ENCODE measurements around the gene CHCHD2. TPM values are rescaled to one million over a fixed set of nuclear protein-coding genes. Genes with fewer than 3 reads are reported as not detected.

Gene CHCHD2
- total RNA-seq, 1 donor from 2014 or later = 237 TPM

DNA sequence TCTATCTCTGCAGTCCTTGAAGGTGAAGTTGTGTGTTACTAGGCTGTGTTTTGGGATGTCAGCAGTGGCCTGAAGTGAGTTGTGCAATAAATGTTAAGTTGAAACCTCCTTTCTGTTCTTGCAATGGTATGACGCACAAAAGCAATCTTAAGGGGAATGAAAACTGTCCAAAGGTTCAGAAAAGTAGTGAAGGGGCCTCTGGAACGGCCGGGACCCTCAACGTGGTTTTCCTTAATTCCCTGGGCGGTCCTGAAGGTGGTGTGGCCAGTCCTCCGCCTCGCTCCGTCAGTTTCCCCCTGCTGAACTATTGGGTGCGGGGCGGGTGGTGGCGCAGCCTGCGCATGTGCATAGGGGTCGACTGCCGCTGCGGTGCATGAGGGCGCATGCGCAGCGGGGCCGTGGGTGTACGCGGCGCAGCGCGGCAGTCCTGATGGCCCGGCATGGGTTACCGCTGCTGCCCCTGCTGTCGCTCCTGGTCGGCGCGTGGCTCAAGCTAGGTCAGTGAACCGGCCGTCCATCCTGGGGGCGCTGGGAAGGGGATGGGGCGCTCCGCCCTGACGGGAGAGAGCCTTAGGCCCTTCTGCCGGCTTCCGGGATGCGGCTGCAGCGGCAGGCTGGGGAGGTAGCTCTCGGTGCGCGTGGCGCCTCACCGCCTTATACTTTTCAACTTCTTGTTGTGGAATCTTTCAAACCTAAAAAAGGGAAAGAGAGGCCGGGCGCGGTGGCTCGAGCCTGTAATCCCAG lies 42.2 kb downstream of the CHCHD2 start, which contains the start of gene SUMF2:
SUMF2 (plus strand) TSS at position 405 of the 744 bp plus-strand sequence; CDS start at position 431, 26 bp downstream.
- H3K27ac Mint-ChIP-seq (ENCODE audit: unreplicated experiment) = peak within 1 kb of the TSS; percentile 93
- TF ChIP-seq, protein P1, sequence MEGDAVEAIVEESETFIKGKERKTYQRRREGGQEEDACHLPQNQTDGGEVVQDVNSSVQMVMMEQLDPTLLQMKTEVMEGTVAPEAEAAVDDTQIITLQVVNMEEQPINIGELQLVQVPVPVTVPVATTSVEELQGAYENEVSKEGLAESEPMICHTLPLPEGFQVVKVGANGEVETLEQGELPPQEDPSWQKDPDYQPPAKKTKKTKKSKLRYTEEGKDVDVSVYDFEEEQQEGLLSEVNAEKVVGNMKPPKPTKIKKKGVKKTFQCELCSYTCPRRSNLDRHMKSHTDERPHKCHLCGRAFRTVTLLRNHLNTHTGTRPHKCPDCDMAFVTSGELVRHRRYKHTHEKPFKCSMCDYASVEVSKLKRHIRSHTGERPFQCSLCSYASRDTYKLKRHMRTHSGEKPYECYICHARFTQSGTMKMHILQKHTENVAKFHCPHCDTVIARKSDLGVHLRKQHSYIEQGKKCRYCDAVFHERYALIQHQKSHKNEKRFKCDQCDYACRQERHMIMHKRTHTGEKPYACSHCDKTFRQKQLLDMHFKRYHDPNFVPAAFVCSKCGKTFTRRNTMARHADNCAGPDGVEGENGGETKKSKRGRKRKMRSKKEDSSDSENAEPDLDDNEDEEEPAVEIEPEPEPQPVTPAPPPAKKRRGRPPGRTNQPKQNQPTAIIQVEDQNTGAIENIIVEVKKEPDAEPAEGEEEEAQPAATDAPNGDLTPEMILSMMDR (IDR thresholded peaks at IDR 0.05) = peak; percentile 17
- peaks cover 31% of the 10 kb centered on the region for H3K36me3 Mint-ChIP-seq (ENCODE audit: unreplicated experiment)
- no peaks in the 10 kb centered on the region for H3K9me3 Mint-ChIP-seq (ENCODE audit: unreplicated experiment)
- H3K27me3 Mint-ChIP-seq (ENCODE audit: unreplicated experiment) = no peaks in the 10 kb centered on the region
- H3K4me3 Mint-ChIP-seq (ENCODE audit: unreplicated experiment) = peak within 1 kb of the TSS; percentile 95
- peak; percentile 97 for DNase-seq (ENCODE audit: extremely low spot score, unreplicated experiment)
- peaks cover 18% of the 10 kb centered on the region for H3K4me1 Mint-ChIP-seq (ENCODE audit: unreplicated experiment)

- H3K4me3 Mint-ChIP-seq (ENCODE audit: unreplicated experiment) = peak overlapping the region; percentile 95
- peak overlapping the region; percentile 93 for H3K27ac Mint-ChIP-seq (ENCODE audit: unreplicated experiment)
- H3K27me3 Mint-ChIP-seq (ENCODE audit: unreplicated experiment) = no peaks in the 10 kb centered on the region
Measured at GRCh38 chr7:56063500-56063881, 42.8 kb downstream of the CHCHD2 start.

DNA sequence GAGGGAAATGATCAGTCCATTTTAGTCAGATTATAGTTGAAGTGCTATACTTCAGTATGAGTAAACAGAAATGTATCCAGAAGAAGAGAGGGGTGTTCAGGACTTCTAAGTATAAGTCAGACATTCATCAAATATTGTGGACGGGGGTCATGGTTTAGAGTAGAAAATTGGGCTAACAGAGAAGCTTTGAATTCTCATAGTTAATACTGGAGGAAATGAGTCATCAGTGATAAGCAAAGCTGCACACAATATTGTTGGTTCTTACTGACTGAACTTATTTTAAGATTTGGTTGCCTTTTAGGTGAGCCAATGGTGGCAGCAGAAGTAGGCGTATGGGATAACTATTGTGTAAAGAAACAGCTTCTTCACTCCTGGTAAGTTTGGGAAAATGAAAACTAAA lies 43.9 kb downstream of the CHCHD2 start:
- peaks cover 38% of the 10 kb centered on the region for H3K36me3 Mint-ChIP-seq (ENCODE audit: unreplicated experiment)
- no peak overlapping the region for H3K27ac Mint-ChIP-seq (ENCODE audit: unreplicated experiment)
- peaks cover 18% of the 10 kb centered on the region for H3K4me1 Mint-ChIP-seq (ENCODE audit: unreplicated experiment)
- TF ChIP-seq, protein P1 (IDR thresholded peaks at IDR 0.05) = no peak
- H3K4me3 Mint-ChIP-seq (ENCODE audit: unreplicated experiment) = no peak overlapping the region
- H3K9me3 Mint-ChIP-seq (ENCODE audit: unreplicated experiment) = no peaks in the 10 kb centered on the region
- DNase-seq (ENCODE audit: extremely low spot score, unreplicated experiment) = no peak
- H3K27me3 Mint-ChIP-seq (ENCODE audit: unreplicated experiment) = no peaks in the 10 kb centered on the region

More at GRCh38 chr7:56063500-56063881, 42.8 kb downstream of the CHCHD2 start:
- TF ChIP-seq, protein P1 (IDR thresholded peaks at IDR 0.05) = no peak
- peaks cover 31% of the 10 kb centered on the region for H3K36me3 Mint-ChIP-seq (ENCODE audit: unreplicated experiment)
- H3K9me3 Mint-ChIP-seq (ENCODE audit: unreplicated experiment) = no peaks in the 10 kb centered on the region
- peaks cover 18% of the 10 kb centered on the region for H3K4me1 Mint-ChIP-seq (ENCODE audit: unreplicated experiment)
- DNase-seq (ENCODE audit: extremely low spot score, unreplicated experiment) = no peak

DNA sequence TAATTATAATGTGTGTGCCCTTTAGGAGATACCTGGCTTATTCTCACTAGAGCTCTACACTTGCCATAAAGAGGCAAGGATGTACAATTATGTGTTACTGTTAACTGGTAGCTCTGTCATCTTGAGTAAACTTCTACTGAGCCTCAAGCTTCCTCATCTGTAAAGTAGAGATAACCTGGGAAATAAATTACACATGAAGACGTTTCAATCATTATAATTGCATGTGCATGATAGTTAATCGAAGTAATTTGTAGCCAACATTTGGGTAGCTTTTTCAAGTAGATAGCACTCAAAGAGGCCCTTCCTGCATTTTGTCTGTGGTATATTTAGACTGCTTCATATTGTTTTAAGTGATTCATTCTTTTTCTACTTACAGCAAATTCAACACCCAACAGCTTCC lies 52.3 kb downstream of the CHCHD2 start:
- Mint-ChIP-seq H3K27me3 (ENCODE audit: unreplicated experiment) (no peaks in the 10 kb centered on the region), H3K36me3 (ENCODE audit: unreplicated experiment) (peaks cover 32% of the 10 kb centered on the region), H3K4me3 (ENCODE audit: unreplicated experiment) (peak overlapping the region; percentile 35), H3K27ac (ENCODE audit: unreplicated experiment) (no peak overlapping the region), H3K4me1 (ENCODE audit: unreplicated experiment) (peaks cover 21% of the 10 kb centered on the region), H3K9me3 (ENCODE audit: unreplicated experiment) (no peaks in the 10 kb centered on the region)
- DNase-seq (ENCODE audit: extremely low spot score, unreplicated experiment) = no peak
- TF ChIP-seq, protein P1 (IDR thresholded peaks at IDR 0.05) = no peak

DNA sequence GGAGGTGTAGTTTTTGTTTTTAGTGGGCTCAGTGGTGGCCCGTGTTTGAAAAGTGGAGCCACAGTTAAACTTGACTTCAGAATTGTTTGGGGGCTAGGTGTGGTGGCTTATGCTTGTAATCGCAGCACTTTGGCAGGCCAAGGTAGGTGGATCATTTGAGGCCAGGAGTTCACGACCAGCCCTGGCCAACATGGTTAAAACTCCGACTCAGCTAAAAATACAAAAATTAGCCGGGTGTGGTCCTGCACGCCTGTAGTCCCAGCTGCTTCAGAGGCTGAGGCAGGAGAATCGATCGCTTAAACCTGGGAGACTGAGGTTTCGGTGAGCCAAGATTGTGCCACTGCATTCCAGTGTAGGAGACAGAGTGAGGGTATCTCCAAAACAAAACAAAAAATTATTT lies 52.9 kb downstream of the CHCHD2 start:
- Mint-ChIP-seq H3K27ac (ENCODE audit: unreplicated experiment) (peak overlapping the region; percentile 56), H3K4me1 (ENCODE audit: unreplicated experiment) (peaks cover 27% of the 10 kb centered on the region)

More for the DNA sequence above, 52.9 kb downstream of the CHCHD2 start:
- TF ChIP-seq, protein P1 (IDR thresholded peaks at IDR 0.05) = no peak
- Mint-ChIP-seq H3K27me3 (ENCODE audit: unreplicated experiment) (no peaks in the 10 kb centered on the region), H3K36me3 (ENCODE audit: unreplicated experiment) (peaks cover 27% of the 10 kb centered on the region), H3K4me3 (ENCODE audit: unreplicated experiment) (peak overlapping the region; percentile 22), H3K9me3 (ENCODE audit: unreplicated experiment) (no peaks in the 10 kb centered on the region)
- DNase-seq (ENCODE audit: extremely low spot score, unreplicated experiment) = no peak

Data from osteocyte (in vitro differentiated cells).